ENCODE data around the gene GGA1.
A peak's percentile ranks its signal among the peaks of the same experiment; 100 is the strongest.

GGA1 gene

GRCh38 chr22:37560608-37561211 is 47.9 kb upstream of the GGA1 start:
- H3F3A ChIP-seq (ENCODE audit: insufficient read depth, low read length), result no peaks in the 10 kb centered on the region
- no peaks in the 10 kb centered on the region for H3K9me2 ChIP-seq (ENCODE audit: low read depth, low read length)
- H4K20me1 ChIP-seq (ENCODE audit: insufficient read depth, low read length), result no peaks in the 10 kb centered on the region
- peaks cover 25% of the 10 kb centered on the region for H3K27me3 ChIP-seq (ENCODE audit: insufficient read depth, low read length)
- H3K9ac ChIP-seq (ENCODE audit: low read length), result no peak overlapping the region
- H3K4me2 ChIP-seq (ENCODE audit: low read length), result no peak overlapping the region
- H3K4me1 ChIP-seq (ENCODE audit: insufficient read depth, low read length, severe bottlenecking), result no peaks in the 10 kb centered on the region
- H3K36me3 ChIP-seq (ENCODE audit: insufficient read depth, low read length), result no peaks in the 10 kb centered on the region
- no peak overlapping the region for H3K27ac ChIP-seq (ENCODE audit: low read depth, low read length, poor library complexity, severe bottlenecking)
- no peak overlapping the region for H2AFZ ChIP-seq (ENCODE audit: low read length)
- H3K79me2 ChIP-seq (ENCODE audit: insufficient read depth, low read length), result no peaks in the 10 kb centered on the region
- TF ChIP-seq, protein P1, sequence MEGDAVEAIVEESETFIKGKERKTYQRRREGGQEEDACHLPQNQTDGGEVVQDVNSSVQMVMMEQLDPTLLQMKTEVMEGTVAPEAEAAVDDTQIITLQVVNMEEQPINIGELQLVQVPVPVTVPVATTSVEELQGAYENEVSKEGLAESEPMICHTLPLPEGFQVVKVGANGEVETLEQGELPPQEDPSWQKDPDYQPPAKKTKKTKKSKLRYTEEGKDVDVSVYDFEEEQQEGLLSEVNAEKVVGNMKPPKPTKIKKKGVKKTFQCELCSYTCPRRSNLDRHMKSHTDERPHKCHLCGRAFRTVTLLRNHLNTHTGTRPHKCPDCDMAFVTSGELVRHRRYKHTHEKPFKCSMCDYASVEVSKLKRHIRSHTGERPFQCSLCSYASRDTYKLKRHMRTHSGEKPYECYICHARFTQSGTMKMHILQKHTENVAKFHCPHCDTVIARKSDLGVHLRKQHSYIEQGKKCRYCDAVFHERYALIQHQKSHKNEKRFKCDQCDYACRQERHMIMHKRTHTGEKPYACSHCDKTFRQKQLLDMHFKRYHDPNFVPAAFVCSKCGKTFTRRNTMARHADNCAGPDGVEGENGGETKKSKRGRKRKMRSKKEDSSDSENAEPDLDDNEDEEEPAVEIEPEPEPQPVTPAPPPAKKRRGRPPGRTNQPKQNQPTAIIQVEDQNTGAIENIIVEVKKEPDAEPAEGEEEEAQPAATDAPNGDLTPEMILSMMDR (IDR thresholded peaks at IDR 0.05; ENCODE audit: low read length), result no peak
- no peak for TF ChIP-seq EZH2 (IDR thresholded peaks at IDR 0.05; ENCODE audit: borderline replicate concordance, low read length)
- no peak overlapping the region for H3K4me3 ChIP-seq (ENCODE audit: low read depth, low read length, poor library complexity, severe bottlenecking)
- no peaks in the 10 kb centered on the region for H3K9me3 ChIP-seq (ENCODE audit: low read length)

DNA sequence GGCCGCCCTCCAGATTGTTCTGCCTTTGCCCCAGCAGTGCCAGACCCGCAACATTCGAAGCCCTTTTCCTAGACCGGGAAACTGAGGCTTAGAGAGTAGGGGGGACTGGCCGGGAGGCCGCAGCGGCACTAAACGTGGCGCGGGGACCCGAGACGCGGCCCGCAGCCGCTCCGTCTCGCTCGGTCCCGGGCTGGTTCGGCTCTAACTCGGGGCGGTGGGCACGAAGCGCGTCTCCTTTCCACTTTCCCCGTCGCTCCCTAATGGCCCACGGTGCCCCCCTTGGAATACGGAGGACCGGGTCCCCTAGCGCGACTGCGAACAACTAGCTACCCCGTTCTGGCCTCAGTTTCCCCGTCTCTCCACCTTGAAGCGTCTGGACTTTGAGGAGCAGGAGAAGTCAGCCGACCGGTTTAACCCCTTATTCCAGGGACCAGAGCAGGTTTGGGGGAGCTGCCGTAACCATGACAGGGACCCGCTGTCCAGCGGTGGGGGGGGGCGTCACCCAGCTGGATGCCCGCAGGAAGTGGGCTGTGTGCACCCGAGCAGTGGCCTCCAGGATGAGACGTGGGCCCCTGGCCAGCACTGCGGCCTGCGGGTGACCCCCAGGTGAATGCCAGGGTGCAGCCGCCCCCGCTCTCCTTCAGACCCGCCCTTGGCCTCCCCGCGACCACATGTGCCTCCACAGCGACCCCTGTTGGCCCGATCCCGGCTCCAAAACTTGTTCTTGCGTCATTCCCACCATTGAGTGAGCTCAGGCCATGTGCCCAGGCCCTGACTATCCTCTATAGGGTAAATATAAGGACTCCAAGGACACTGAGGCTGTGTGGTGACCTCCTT is 47.2 kb upstream of the GGA1 start:
- Histone ChIP-seq H3K4me3 (ENCODE audit: low read depth, low read length, poor library complexity, severe bottlenecking) (no peak overlapping the region), H2AFZ (ENCODE audit: low read length) (no peak overlapping the region), H3K9me3 (ENCODE audit: low read length) (no peaks in the 10 kb centered on the region), H3K4me2 (ENCODE audit: low read length) (no peak overlapping the region), H3K4me1 (ENCODE audit: insufficient read depth, low read length, severe bottlenecking) (no peaks in the 10 kb centered on the region), H3K9me2 (ENCODE audit: low read depth, low read length) (no peaks in the 10 kb centered on the region), H4K20me1 (ENCODE audit: insufficient read depth, low read length) (no peaks in the 10 kb centered on the region), H3K36me3 (ENCODE audit: insufficient read depth, low read length) (no peaks in the 10 kb centered on the region), H3F3A (ENCODE audit: insufficient read depth, low read length) (no peaks in the 10 kb centered on the region), H3K9ac (ENCODE audit: low read length) (no peak overlapping the region), H3K27me3 (ENCODE audit: insufficient read depth, low read length) (peaks cover 28% of the 10 kb centered on the region), H3K27ac (ENCODE audit: low read depth, low read length, poor library complexity, severe bottlenecking) (no peak overlapping the region), H3K79me2 (ENCODE audit: insufficient read depth, low read length) (no peaks in the 10 kb centered on the region)
- TF ChIP-seq EZH2 (IDR thresholded peaks at IDR 0.05; ENCODE audit: borderline replicate concordance, low read length), result no peak
- TF ChIP-seq, protein P1 (IDR thresholded peaks at IDR 0.05; ENCODE audit: low read length), result peak; percentile 77

DNA sequence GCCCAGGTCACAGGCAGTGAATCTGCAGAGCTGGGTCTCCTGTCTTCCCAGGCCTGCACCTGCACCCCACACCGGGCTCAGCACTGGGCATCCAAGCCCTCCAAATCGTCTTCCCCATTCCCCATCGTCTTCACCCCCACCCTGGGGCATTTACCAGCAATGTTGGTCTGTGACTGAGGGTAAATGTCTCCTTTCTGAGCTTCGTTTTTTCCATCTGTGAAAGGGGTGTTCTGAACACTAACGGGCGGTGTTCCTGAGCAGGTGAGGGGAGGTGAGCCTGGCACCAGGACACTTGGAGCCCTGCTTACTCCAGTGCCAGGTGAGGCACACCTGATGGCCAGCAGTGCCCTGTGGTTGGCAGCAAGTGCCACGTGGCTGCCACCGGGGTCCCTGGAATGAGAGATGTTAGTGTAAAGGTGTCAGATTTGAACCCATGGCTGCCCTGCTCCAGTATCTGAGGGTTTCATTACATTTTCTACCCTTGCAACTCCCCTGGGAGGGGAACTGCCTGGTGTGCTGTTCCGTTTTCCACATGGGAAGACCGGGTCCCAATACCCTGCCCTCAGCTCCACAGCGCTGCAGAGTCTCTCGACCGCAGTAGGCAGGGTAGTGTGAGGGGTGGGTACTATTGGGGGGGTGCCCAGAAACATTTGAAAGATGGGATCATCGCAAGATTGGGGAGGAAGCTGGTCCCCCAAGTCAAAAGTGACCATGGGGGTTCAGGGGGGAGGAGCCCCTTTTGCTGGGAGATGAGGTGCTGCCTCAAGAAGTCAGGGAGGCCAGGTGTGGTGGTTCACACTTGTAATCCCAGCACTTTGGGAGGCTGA is 46.4 kb upstream of the GGA1 start:
- Histone ChIP-seq H3K9ac (ENCODE audit: low read length) (no peak overlapping the region), H4K20me1 (ENCODE audit: insufficient read depth, low read length) (no peaks in the 10 kb centered on the region), H2AFZ (ENCODE audit: low read length) (no peak overlapping the region), H3K79me2 (ENCODE audit: insufficient read depth, low read length) (no peaks in the 10 kb centered on the region), H3K27me3 (ENCODE audit: insufficient read depth, low read length) (peaks cover 27% of the 10 kb centered on the region), H3K4me3 (ENCODE audit: low read depth, low read length, poor library complexity, severe bottlenecking) (no peak overlapping the region), H3K36me3 (ENCODE audit: insufficient read depth, low read length) (no peaks in the 10 kb centered on the region), H3F3A (ENCODE audit: insufficient read depth, low read length) (no peaks in the 10 kb centered on the region), H3K4me1 (ENCODE audit: insufficient read depth, low read length, severe bottlenecking) (no peaks in the 10 kb centered on the region), H3K9me2 (ENCODE audit: low read depth, low read length) (no peaks in the 10 kb centered on the region), H3K4me2 (ENCODE audit: low read length) (no peak overlapping the region), H3K9me3 (ENCODE audit: low read length) (no peaks in the 10 kb centered on the region), H3K27ac (ENCODE audit: low read depth, low read length, poor library complexity, severe bottlenecking) (no peak overlapping the region)
- TF ChIP-seq, protein P1 (IDR thresholded peaks at IDR 0.05; ENCODE audit: low read length), result no peak
- no peak for TF ChIP-seq EZH2 (IDR thresholded peaks at IDR 0.05; ENCODE audit: borderline replicate concordance, low read length)

Data from OCI-LY1 (cell line).